Activated T-cell treated with anti-CD3 and anti-CD28 coated beads, Interleukin-2, amount 50 U/mL, for 48 hours (primary cell): ENCODE results near the gene MED13L.
A peak's percentile ranks its signal among the peaks of the same experiment; 100 is the strongest.
"Not testable (repeated sequence)": the region's sequence is repeated elsewhere in the genome, so short reads cannot be mapped to it uniquely, and the experiment has no call there.

ENCODE experiments used
- DNase-seq, 2 experiments: peaks; one replicate each; pipeline ENCODE4 v3.0.0-alpha.2; 2020

MED13L gene

DNA sequence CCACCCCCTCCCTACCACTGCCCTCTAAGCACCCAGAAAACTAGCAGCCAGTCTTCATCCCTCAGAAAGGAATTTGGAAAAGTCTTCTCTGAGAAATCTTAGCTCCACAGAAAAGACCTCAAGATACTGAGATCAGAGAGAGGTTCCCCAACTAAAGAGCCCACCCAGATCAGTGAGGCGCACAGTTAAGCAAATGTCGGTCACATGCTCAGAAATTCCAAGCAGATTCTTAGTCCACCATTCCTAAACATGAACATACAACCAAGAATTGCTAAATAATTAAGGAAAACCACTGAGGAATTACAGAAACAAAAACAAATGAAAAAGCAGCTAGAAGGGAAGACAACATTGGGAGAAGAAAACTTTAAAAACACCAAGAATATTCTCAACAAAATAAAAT is 32.3 kb downstream of the MED13L start:
- no peak for DNase-seq

DNA sequence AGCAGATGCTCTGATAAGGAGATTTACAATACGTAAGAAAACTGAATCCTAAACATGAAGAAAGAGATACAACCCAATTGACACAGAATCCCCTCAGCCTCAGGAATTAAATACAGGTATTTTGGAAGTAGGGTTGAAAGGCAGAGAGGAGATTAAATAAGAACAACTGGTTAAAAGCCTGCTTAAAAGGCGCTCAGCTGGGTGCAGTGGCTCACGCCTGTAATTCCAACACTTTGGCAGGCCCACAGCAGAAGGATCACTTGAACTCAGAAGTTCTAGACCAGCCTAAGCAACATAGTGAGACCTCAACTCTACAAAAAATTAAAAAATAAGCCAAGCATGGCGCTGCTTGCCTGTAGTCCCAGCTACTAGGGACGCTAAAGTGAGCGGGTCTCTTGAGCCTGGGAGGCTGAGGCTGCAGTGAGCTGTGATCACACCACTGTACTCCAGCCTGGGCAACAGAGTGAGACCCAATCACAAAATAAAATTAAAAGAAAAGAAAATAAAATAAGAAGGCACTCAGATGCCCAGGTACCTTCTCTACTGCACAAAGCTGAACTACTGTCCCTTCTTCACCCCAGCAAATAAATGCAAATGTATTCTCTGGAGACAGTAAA is 32.9 kb downstream of the MED13L start:
- DNase-seq = no peak

DNA sequence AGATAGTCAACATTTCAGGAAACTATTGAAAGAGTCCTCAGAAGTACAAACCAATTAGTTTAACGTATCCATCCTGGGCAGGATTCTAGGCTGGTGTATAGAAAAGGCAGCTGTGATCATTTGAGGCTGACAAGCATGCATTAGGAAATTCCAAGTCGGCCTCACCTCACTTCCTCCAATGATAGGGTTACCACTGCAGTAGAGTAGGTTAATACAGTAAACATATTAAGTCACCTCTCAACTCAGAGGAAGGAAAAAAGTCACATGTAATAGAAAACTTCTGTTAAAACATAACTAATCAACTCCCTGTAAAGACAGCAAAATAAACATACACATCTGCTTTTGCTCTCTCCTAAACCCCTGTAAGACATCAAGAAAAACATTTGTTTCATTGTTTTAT is 33.5 kb downstream of the MED13L start:
- DNase-seq = no peak

DNA sequence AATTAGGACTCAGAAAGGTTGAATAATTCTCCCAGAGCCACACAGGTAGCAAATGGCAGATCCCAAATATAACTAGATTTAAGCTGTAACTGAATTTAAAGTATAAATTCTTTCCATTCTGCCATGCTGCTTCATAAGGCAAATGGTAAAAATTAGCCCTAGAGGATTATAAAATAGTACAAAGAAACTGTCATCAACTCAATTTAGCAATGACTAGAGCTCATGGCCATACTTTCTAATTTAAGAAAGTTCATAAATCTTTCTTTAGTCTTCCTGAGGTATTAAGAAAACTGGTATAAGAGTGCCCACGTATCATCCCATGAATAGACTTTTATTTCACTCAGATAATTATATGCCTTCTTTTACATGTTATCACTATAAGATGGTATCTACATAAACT is 34.8 kb downstream of the MED13L start:
- DNase-seq = no peak

DNA sequence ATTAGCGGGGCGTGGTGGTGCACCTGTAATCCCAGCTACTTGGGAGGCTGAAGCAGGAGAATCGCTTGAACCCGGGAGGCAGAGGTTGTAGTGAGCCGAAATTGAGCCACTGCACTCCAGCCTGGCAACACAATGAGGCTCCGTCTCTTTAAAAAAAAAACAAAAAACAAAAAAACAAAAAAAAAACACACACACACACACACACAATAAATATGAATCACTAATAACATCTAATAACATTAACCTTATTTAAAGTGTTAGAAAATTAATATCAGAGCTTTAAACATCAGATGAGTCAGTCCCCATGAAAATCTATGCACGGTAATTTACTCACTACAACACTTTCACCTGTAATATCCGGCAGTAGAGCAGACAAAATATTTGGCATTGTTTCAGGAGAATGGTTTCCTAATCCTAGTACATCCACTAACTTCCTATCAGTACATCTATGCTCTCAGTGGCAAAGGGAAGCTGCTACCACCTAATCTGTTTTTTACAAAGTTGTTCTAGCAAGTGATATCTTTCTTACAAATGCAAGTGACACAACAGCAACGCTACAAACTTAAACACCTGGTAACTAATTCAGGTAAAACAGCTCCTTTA is 36.2 kb downstream of the MED13L start:
- DNase-seq = no peak

DNA sequence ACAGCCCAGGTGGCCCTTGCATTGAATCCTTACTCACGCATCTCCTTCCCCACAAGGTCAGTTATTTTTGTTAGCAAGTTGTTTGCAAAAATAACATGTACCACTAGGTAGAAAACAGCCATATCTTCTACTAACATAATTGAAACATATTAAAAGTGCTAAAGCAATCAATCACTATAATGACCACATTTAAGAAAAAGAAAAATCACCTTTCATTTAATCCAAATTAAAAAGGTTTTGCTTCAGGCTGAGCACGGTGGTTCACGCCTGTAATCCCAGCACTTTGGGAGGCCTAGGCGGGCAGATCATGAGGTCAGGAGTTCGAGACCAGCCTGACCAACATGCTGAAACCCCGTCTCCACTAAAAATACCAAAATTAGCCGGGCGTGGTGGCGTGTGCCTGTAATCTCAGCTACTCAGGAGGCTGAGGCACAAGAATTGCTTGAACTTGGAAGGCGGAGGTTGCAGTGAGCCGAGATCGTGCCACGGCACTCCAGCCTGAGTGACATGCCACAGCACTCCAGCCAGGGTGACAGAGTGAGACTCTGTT is 38.8 kb downstream of the MED13L start:
- DNase-seq = not testable (repeated sequence)

DNA sequence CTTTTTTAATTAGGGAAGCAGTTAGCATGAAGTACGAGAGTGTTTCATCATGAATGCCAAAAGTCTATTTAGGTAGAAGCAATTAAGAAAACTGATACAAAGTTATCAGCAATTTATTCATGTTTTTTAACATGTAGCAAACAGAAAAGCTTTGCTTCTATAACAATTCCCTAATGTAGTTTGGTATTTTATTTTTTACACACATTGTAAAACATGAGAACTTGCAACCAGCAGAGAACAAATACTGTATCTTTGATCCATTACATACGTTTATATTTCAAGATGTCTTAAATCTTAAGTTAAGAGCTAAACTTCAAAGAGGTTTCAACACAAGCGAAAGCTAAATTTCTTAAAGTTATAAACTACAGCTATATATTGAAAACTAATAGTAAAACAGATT is 39.3 kb downstream of the MED13L start:
- no peak for DNase-seq

DNA sequence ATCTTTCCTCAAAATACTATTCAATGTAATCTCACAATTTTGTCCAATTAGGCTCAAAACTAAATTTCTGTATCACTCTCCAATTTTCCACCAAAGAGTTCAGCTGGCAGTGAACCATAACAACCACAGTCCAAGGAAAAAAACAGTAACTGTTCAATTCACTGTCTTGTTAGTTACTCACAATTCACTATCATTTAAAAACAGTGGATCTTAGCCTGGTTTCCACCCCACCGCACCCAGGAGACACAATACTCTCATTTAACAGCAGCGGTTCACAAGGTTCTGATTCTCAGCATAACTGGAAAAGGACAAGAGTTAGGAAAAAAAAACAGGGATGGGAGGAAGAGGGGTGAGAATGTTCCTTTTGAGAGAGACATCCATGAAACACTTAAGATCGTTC is 40.5 kb downstream of the MED13L start:
- no peak for DNase-seq

DNA sequence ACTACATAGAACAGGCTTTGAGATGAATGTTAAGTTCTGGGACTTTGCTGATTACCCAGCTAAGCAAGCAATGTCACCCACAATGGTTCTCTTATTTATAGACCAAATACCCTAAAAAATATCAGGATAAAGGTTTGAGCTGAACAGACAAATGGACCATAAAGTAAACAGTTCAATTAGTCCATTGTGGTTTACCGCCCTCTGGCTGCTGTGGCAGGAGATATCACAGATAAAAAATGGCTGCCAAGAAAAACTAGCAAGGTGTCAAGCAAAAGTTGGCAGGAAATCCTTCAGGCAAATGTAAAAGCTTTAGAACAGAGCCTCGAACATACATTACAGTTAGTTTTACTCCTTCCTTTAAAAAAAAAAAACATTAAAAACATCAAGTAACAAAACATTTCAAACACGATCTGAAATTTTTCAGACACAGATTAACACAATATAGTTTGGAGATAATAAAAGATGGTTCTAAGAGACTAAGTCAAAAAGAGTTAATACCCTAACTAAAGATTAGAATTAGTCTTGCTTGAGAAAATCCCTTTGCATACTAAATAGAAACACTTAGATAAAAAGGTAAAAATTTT is 41.3 kb downstream of the MED13L start:
- DNase-seq = peak; percentile 30 to 45

DNA sequence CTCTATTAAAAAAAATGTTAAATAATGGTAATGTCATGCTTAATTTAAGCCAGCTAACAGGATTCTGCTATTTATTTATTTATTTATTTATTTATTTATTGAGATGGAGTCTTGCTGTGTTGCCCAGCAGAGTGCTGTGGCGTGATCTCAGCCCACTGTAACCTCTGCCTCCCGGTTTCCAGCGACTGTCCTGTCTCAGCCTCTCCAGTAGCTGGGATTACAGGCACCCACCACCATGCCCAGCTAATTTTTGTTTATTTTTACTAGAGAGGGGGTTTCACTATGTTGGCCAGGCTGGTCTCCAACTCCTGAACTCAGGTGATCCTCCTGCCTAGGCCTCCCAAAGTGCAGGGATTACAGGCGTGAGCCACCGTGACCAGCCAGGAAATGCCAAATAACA is 43.3 kb downstream of the MED13L start:
- DNase-seq = not testable (repeated sequence)

DNA sequence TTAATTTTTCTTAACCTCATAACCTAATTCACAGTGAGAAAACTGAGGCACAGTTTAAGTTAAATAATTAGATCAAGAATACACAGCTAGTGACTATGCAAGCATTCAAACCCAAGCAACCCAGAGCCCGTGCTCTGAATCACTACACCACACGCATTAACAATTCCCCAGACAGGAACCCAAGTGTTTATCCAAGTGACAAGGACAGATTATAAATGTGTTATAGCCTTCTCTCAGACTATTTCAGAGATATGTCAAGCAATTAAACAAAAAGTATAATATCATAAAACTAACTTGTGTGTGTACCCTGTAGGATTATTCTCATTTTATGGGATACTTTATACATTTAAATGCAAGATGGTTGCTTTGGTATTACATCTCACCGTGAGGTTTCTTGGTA is 43.8 kb downstream of the MED13L start:
- DNase-seq = no peak

DNA sequence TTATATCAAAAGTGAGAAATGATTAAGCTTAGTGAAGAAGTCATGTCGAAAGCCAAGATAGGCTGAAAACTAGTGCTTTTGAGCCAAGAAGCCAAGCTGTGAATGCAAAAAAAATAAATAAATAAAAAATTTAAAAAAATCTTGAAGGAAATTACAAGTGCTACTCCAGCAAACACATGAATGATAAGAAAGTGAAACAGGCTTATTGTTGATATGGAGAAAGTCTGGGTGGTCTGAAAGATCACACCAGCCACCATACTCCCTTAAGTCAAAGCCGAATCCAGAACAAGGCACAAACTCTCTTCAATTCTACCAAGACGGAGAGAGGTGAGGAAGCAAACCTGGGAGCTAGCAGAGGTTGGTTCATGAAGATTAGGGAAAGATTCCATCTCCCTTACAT is 49.7 kb downstream of the MED13L start:
- DNase-seq = no peak

DNA sequence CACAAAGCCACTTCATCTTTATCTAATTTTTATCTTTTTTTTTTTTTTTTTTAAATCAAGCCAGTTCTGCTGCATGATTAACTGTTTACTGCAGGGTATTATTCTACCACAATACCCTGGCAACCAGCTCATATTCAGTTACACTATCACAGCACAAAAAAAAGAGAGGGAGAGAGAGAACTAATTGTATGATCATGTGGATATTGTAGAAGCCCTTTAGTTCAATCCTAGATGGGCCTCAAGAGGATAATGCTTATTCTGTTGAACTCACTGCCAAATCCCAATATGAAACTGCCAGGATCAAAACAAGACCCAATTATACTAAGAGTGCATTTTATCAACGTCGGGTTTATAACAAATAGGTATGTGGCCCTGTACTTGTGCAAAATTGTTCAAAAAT is 51.5 kb downstream of the MED13L start:
- DNase-seq = no peak

DNA sequence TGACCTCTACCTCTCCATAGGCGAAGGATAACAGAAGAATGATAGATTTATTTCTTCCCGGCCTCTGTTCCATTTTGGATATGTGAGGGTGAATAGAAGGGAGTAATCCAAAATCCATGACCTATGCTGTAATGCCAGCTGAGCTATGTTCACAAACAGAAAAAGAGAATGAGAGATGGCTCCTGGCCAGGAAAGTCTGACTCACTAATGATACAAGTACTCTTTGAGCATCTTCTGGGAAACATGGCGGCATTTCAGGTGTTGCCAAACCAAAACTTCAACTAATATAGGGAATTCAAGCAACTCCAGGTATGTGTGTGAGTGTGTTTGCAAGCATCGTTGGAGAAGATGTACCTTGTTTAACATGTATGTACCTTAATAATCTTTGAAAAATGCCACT is 55.1 kb downstream of the MED13L start:
- peak in 1 of 2 experiments; percentile 34 for DNase-seq

DNA sequence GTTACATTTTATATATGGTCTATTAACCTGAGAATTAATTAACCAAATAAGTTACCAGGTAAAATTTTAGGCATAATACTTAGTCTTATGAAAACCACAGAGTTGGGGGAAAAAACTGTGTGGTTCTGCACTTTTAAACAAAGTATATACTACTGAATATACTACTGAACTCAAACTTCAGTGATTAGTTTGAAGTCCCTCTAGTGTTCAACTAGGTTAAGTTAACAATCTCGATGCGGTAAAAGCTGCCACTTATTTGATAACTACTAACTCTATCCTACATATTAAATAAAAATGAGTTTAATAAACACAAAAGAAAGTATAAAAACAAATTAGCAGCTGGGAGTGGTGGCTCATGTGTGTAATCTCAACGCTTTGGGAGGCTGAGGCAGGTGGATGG is 56.7 kb downstream of the MED13L start:
- DNase-seq = no peak

DNA sequence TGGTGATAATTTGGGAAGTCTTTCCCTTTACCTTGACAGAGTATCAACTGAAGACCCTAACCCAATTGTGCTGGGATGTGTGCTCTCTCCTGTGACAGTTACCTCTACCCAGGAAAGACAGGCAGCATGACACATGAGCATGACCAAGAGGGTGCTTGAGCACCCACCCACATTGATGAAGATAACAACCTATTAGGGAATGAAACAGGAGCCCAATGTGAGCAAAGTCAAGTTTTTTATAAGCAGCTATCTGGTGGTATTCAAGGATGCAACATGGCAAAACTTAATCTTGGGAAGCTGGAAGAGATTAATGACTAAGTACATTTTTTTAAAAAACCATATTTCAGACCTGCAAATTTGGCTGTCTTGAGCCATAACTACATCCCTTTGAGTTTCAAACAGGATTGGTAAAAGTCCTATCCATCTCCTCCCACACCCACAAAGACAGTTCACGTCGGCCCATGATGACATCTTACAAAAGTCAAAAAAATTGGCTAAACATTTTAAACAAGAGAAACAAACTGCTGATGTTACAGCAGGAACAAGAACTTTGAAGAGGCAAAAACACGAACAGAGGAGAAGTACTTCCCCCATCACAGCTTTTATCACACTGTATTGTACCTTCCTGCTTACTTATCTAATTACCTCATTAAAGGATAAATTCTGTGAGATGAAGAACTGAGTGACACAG is 60.3 kb downstream of the MED13L start:
- no peak for DNase-seq

DNA sequence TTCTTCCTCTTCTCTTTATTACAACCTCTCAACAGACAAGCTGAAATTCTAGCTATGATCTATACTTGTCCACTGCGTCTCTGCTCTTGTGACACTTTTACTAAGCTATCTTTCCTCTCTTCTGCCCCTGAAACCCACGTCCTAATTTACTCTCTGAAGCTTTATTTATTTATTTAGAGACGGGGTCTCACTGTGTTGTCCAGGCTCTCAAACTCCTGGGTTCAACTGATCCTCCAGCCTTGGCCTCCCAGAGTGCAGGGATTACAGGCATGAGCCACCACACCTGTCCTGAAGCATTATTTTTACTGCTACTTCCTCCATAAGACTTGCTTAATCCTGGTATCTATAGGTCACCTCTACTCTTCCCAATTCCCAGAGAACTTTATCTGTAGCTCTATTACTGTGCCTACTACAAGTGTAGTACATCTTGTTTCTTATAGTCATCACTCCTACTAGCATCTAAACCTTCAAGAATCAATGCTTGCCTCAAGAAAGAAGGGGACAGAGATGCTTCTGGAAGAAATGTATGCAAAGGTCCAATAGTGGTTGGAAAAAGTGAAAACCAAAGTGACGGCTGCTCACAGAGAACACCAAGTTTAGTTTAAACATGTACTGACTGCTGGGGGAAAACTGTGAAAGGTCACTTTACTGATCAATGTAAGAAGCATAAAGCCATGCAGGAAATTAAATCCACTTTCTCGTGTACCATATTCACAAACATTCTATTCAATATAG is 61.3 kb downstream of the MED13L start:
- DNase-seq = no peak

DNA sequence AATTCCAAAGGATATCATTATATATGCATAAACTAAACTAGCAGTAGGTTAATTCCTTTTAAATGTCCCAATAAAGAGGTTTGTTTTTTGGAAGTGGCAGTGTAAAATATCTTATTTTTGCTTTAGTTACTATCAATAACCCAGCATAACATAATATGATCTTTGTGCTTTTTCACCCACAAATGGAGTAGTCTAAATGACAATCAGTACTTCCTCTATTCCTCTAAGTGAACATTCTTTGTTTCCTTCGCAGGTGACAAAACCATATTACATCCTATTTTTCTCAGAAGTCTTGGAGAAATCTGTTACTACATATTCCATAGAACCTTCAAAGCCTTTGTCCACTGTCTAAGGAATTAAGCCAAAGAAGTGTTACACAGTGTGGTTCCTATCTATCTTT is 62.5 kb downstream of the MED13L start:
- DNase-seq = no peak

DNA sequence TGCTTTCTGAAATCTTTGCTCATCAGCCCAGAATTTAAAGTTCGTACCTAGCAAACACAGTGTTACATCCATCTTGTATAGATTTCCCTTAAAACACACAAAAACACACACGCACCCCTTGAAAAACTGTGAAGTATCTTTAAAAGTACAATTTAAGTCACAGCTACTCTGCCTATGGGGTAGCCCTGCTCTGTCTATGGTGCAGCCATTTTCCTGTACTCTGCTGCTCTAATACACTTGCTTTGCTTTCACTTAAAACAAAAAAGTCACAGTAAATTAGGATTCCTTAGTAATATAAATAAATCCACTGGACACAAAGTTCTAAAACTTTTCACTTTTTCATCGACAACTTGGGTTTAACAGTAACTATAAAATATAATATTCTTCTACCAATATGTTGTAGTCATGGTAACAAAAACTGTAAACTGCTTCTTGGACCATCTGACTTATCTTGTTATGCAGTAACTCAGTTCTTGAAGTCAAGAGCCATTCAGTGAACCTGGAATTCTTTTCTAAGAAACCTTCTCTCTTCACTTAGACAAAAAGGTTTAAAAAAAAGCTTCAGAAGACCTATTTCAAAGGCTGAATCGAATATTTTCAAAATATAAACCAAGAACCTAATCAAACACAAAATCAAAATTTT is 63.5 kb downstream of the MED13L start:
- no peak for DNase-seq

DNA sequence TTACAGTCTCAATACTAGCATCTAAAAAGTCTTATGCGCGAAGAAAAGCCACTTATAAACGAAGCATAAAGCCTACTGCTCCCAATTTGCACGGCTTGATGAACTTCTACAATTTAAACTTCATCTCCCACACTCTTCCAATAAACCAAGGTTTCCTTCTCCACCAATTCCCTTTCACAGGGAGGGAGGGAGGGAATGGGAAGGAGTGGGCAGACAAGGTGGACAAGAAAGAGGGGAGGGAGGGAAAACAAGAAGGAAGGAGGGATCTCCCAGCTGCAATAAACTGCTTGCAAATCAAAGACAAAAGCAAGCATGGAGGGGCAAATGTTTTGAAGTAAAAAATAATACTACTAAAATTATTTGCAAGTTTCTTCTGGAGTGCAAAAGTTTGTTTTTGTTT is 64.5 kb downstream of the MED13L start:
- DNase-seq = no peak

DNA sequence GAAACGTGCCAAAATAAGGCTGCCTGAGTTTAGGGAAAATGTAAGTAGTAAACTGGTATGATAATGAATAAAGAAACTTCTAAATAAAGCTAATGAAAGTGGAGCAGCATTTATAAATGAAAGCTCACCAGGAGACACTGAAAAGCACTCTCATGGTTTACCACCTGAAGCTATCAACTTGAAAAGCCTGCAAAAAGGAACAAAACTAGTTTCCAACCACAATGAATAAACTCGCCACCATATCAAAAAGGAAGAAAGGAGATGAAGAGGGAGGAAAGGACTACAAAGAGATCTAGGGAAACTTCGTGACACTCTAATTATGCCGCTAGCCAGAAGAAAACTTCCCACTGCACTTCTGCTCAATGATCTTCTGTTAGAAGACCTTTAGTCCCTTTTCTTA is 66.7 kb downstream of the MED13L start:
- no peak for DNase-seq

DNA sequence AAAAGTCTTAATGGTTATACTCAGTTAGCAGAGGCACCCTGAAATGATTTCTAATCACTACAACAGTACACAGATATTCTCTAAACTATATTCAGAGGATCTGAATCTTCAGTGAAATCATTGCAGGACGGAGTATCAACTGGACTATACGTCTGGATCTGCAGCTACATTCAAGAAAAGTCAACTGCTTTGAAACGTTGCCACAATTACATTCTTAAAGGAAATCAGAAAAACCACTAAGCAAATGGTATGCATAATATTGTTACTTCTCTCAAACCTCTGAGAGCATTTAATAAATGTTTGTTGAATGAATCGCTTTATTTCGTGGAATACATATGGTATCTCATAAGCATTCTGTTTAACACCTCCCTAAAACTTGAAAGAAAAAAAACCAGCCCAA is 67.4 kb downstream of the MED13L start:
- no peak for DNase-seq

DNA sequence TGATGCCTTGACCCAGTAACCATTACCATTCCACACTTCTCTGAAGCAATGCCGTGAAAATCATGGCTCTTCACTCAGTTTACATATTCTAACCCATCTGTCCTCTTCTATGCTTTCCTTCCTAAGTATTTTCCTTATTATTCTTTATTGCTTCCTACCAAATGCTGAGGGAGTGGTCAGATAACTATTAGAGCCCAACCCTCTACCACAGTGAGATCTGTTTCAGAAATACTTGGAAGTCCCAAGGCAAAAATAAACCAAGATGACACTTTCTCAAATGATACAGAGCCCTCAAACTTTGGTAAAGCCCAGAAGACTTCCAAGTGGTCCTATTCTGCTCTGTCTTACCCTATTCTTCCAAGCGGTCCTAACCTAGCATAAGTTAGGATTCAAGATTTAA is 68.0 kb downstream of the MED13L start:
- no peak for DNase-seq
